ENCODE results near the gene SLC2A1.

DNA sequence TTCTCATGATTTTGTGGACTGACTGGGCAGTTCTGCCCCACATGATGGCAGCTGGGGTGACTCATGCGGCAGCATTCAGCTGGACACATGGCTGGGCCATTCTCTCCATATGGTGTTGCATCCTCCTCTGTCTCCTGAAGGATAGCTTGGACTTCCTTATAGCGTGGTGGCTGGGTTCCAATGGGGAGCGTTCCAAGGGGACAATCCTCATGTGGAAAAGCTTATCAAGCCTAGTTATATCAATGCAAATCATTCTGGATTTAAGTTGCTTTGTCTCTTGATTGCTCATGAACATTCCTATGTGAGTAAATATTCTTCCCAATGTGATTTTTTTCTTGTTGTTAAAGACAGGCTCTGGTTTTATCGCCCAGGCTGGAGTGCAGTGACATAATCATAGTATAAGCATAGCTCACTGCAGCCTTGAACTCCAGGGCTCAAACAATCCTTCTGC is 13.2 kb upstream of the SLC2A1 start:
- no peak for TF ChIP-seq CTCF (conservative IDR thresholded peaks at IDR 0.05 in 1 of 2, IDR thresholded peaks at IDR 0.05 in 1 of 2; ENCODE audit: extremely low read depth in 1 of 2, insufficient read depth in 1 of 2, low read depth in 1 of 2, low read length in 2 of 2)
- no peak for TF ChIP-seq EZH2 (IDR thresholded peaks at IDR 0.05; ENCODE audit: borderline replicate concordance, low read length)
